ENCODE measurements around the gene LHX4.

The LHX4 gene

GRCh38 chr1:180204231-180204630 is 25.8 kb upstream of the LHX4 start:
- TF ChIP-seq CTCF (conservative IDR thresholded peaks at IDR 0.05; ENCODE audit: low read depth, low read length), result no peak
- no peak overlapping the region for H3K4me3 ChIP-seq (ENCODE audit: low read length)
- DNase-seq (ENCODE audit: low read depth), result no peak

- no peak for DNase-seq (ENCODE audit: low read depth)
- H3K4me3 ChIP-seq (ENCODE audit: low read length), result no peak overlapping the region
- TF ChIP-seq CTCF (conservative IDR thresholded peaks at IDR 0.05; ENCODE audit: low read depth, low read length), result no peak
These were observed 23.5 kb upstream of the LHX4 start for GRCh38 chr1:180206581-180206980.

- DNase-seq (ENCODE audit: low read depth), result no peak
- no peak overlapping the region for H3K4me3 ChIP-seq (ENCODE audit: low read length)
- no peak for TF ChIP-seq CTCF (conservative IDR thresholded peaks at IDR 0.05; ENCODE audit: low read depth, low read length)
These were observed 21.8 kb upstream of the LHX4 start for GRCh38 chr1:180208264-180208663.

GRCh38 chr1:180210008-180210620 is 19.9 kb upstream of the LHX4 start:
- no peak for DNase-seq (ENCODE audit: low read depth)
- no peak for TF ChIP-seq CTCF (conservative IDR thresholded peaks at IDR 0.05; ENCODE audit: low read depth, low read length)
- H3K4me3 ChIP-seq (ENCODE audit: low read length), result no peak overlapping the region

- no peak overlapping the region for H3K4me3 ChIP-seq (ENCODE audit: low read length)
- no peak for DNase-seq (ENCODE audit: low read depth)
- no peak for TF ChIP-seq CTCF (conservative IDR thresholded peaks at IDR 0.05; ENCODE audit: low read depth, low read length)
These were observed 18.8 kb upstream of the LHX4 start for GRCh38 chr1:180211156-180211859.

- no peak for TF ChIP-seq CTCF (conservative IDR thresholded peaks at IDR 0.05; ENCODE audit: low read depth, low read length)
- no peak for DNase-seq (ENCODE audit: low read depth)
- H3K4me3 ChIP-seq (ENCODE audit: low read length), result no peak overlapping the region
These were observed 18.2 kb upstream of the LHX4 start for GRCh38 chr1:180211860-180212229.

Measured in retinal pigment epithelial cell (primary cell).